GM12801 (cell line): Measurements from ENCODE around the gene ROBO1.

ENCODE experiments used
- CTCF ChIP-seq: IDR thresholded peaks from one replicate; pipeline ENCODE4 v1.5.1; 2011; ENCODE audit warnings: control low read depth; ENCODE audit not compliant: insufficient read length; ENCODE audit errors: extremely low read depth

Gene ROBO1

GRCh38 chr3:78764634-78765033 lies 1003.2 kb downstream of the ROBO1 start:
- no peak for TF ChIP-seq CTCF

GRCh38 chr3:78762121-78762520 lies 1005.7 kb downstream of the ROBO1 start:
- no peak for TF ChIP-seq CTCF

- TF ChIP-seq CTCF = no peak
Measured at GRCh38 chr3:78761126-78761525, 1006.7 kb downstream of the ROBO1 start.

GRCh38 chr3:78757731-78758130 lies 1010.1 kb downstream of the ROBO1 start:
- TF ChIP-seq CTCF = no peak

- no peak for TF ChIP-seq CTCF
Measured at GRCh38 chr3:78754066-78754743, 1013.6 kb downstream of the ROBO1 start.

GRCh38 chr3:78751266-78751665 lies 1016.5 kb downstream of the ROBO1 start:
- TF ChIP-seq CTCF = no peak

GRCh38 chr3:78749056-78749455 lies 1018.7 kb downstream of the ROBO1 start:
- TF ChIP-seq CTCF = no peak
